ENCODE results near the gene FAM177B.

FAM177B gene

GRCh38 chr1:222736972-222737371 is at the start of gene FAM177B:
Gene FAM177B (plus strand): TSS chr1:222737202. CDS start chr1:222746546, 9,344 bp downstream.
- H3K4me1 ChIP-seq (ENCODE audit: insufficient read depth, low read length), result peaks cover 19% of the 10 kb centered on the region
- no peaks in the 10 kb centered on the region for H3K36me3 ChIP-seq (ENCODE audit: insufficient read depth, low read length)
- H3K9me3 ChIP-seq (ENCODE audit: control insufficient read depth, insufficient read depth, low read length), result no peaks in the 10 kb centered on the region
- H3K9ac ChIP-seq (ENCODE audit: low read depth, low read length), result peak within 1 kb of the TSS; percentile 2; the same call in 1 of the 2 replicates

- H3K4me1 ChIP-seq (ENCODE audit: insufficient read depth, low read length), result no peaks in the 10 kb centered on the region
- 0 out of 2 replicates have a peak, but pooled peaks cover 3% of the 10 kb centered on the region for H3K36me3 ChIP-seq (ENCODE audit: insufficient read depth, low read length)
- no peak overlapping the region for H3K9ac ChIP-seq (ENCODE audit: low read depth, low read length)
- no peaks in the 10 kb centered on the region for H3K9me3 ChIP-seq (ENCODE audit: control insufficient read depth, insufficient read depth, low read length)
Measured at GRCh38 chr1:222691016-222691415, 46.0 kb upstream of the FAM177B start.

GRCh38 chr1:222694927-222695326 is 42.1 kb upstream of the FAM177B start:
- Histone ChIP-seq H3K36me3 (ENCODE audit: insufficient read depth, low read length) (0 out of 2 replicates have a peak, but pooled peaks cover under 1% of the 10 kb centered on the region), H3K9ac (ENCODE audit: low read depth, low read length) (no peak overlapping the region), H3K9me3 (ENCODE audit: control insufficient read depth, insufficient read depth, low read length) (no peaks in the 10 kb centered on the region), H3K4me1 (ENCODE audit: insufficient read depth, low read length) (no peaks in the 10 kb centered on the region)

GRCh38 chr1:222696741-222697140 is 40.3 kb upstream of the FAM177B start:
- no peaks in the 10 kb centered on the region for H3K4me1 ChIP-seq (ENCODE audit: insufficient read depth, low read length)

GRCh38 chr1:222697203-222697602 is 39.8 kb upstream of the FAM177B start:
- Histone ChIP-seq H3K9ac (ENCODE audit: low read depth, low read length) (no peak overlapping the region), H3K4me1 (ENCODE audit: insufficient read depth, low read length) (no peaks in the 10 kb centered on the region), H3K36me3 (ENCODE audit: insufficient read depth, low read length) (peaks cover 3% of the 10 kb centered on the region; the same call in 1 of the 2 replicates), H3K9me3 (ENCODE audit: control insufficient read depth, insufficient read depth, low read length) (no peaks in the 10 kb centered on the region)

More at GRCh38 chr1:222696741-222697140, 40.3 kb upstream of the FAM177B start:
- Histone ChIP-seq H3K9ac (ENCODE audit: low read depth, low read length) (no peak overlapping the region), H3K36me3 (ENCODE audit: insufficient read depth, low read length) (peaks cover 3% of the 10 kb centered on the region; the same call in 1 of the 2 replicates), H3K9me3 (ENCODE audit: control insufficient read depth, insufficient read depth, low read length) (no peaks in the 10 kb centered on the region)

- Histone ChIP-seq H3K9ac (ENCODE audit: low read depth, low read length) (no peak overlapping the region), H3K9me3 (ENCODE audit: control insufficient read depth, insufficient read depth, low read length) (no peaks in the 10 kb centered on the region), H3K4me1 (ENCODE audit: insufficient read depth, low read length) (no peaks in the 10 kb centered on the region), H3K36me3 (ENCODE audit: insufficient read depth, low read length) (peaks cover 4% of the 10 kb centered on the region; the same call in 1 of the 2 replicates)
Measured at GRCh38 chr1:222697826-222698225, 39.2 kb upstream of the FAM177B start.

- no peak overlapping the region for H3K9ac ChIP-seq (ENCODE audit: low read depth, low read length)
- H3K9me3 ChIP-seq (ENCODE audit: control insufficient read depth, insufficient read depth, low read length), result no peaks in the 10 kb centered on the region
- H3K36me3 ChIP-seq (ENCODE audit: insufficient read depth, low read length), result peaks cover 6% of the 10 kb centered on the region; the same call in 1 of the 2 replicates
- H3K4me1 ChIP-seq (ENCODE audit: insufficient read depth, low read length), result no peaks in the 10 kb centered on the region
Measured at GRCh38 chr1:222702210-222702609, 34.8 kb upstream of the FAM177B start.

- no peaks in the 10 kb centered on the region for H3K9me3 ChIP-seq (ENCODE audit: control insufficient read depth, insufficient read depth, low read length)
- no peaks in the 10 kb centered on the region for H3K4me1 ChIP-seq (ENCODE audit: insufficient read depth, low read length)
- H3K36me3 ChIP-seq (ENCODE audit: insufficient read depth, low read length), result peaks cover 6% of the 10 kb centered on the region; the same call in 1 of the 2 replicates
- H3K9ac ChIP-seq (ENCODE audit: low read depth, low read length), result no peak overlapping the region
Measured at GRCh38 chr1:222704260-222704659, 32.7 kb upstream of the FAM177B start.

GRCh38 chr1:222706815-222707214 is 30.2 kb upstream of the FAM177B start:
- Histone ChIP-seq H3K9me3 (ENCODE audit: control insufficient read depth, insufficient read depth, low read length) (no peaks in the 10 kb centered on the region), H3K4me1 (ENCODE audit: insufficient read depth, low read length) (peaks cover 6% of the 10 kb centered on the region; the same call in 1 of the 2 replicates), H3K36me3 (ENCODE audit: insufficient read depth, low read length) (0 out of 2 replicates have a peak, but pooled peaks cover 3% of the 10 kb centered on the region), H3K9ac (ENCODE audit: low read depth, low read length) (no peak overlapping the region)

- H3K36me3 ChIP-seq (ENCODE audit: insufficient read depth, low read length), result no peaks in the 10 kb centered on the region
- peaks cover 6% of the 10 kb centered on the region; the same call in 1 of the 2 replicates for H3K4me1 ChIP-seq (ENCODE audit: insufficient read depth, low read length)
- H3K9me3 ChIP-seq (ENCODE audit: control insufficient read depth, insufficient read depth, low read length), result no peaks in the 10 kb centered on the region
- H3K9ac ChIP-seq (ENCODE audit: low read depth, low read length), result no peak overlapping the region
Measured at GRCh38 chr1:222709700-222710153, 27.3 kb upstream of the FAM177B start.

- Histone ChIP-seq H3K4me1 (ENCODE audit: insufficient read depth, low read length) (peaks cover 6% of the 10 kb centered on the region; the same call in 1 of the 2 replicates), H3K36me3 (ENCODE audit: insufficient read depth, low read length) (no peaks in the 10 kb centered on the region), H3K9me3 (ENCODE audit: control insufficient read depth, insufficient read depth, low read length) (no peaks in the 10 kb centered on the region)
Measured at GRCh38 chr1:222711319-222712252, 25.4 kb upstream of the FAM177B start.

GRCh38 chr1:222712253-222713090 is 24.5 kb upstream of the FAM177B start, which contains the start of the genes AIDA and BROX:
Gene AIDA (minus strand): TSS chr1:222712491. CDS start chr1:222712317, 174 bp downstream.
Gene BROX (plus strand): TSS chr1:222712564. CDS start chr1:222715700, 3,136 bp downstream.
- Histone ChIP-seq H3K9ac (ENCODE audit: low read depth, low read length) (peak within 1 kb of the TSS; percentile 97), H3K9me3 (ENCODE audit: control insufficient read depth, insufficient read depth, low read length) (no peaks in the 10 kb centered on the region), H3K36me3 (ENCODE audit: insufficient read depth, low read length) (no peaks in the 10 kb centered on the region), H3K4me1 (ENCODE audit: insufficient read depth, low read length) (peaks cover 6% of the 10 kb centered on the region; the same call in 1 of the 2 replicates)

More at GRCh38 chr1:222711319-222712252, 25.4 kb upstream of the FAM177B start:
- H3K9ac ChIP-seq (ENCODE audit: low read depth, low read length), result peak overlapping the region; percentile 97

- H3K9me3 ChIP-seq (ENCODE audit: control insufficient read depth, insufficient read depth, low read length), result no peaks in the 10 kb centered on the region
- H3K36me3 ChIP-seq (ENCODE audit: insufficient read depth, low read length), result no peaks in the 10 kb centered on the region
- H3K9ac ChIP-seq (ENCODE audit: low read depth, low read length), result peak overlapping the region; percentile 97
- H3K4me1 ChIP-seq (ENCODE audit: insufficient read depth, low read length), result peaks cover 6% of the 10 kb centered on the region; the same call in 1 of the 2 replicates
Measured at GRCh38 chr1:222713091-222713961, 23.7 kb upstream of the FAM177B start.
